ENCODE data around the gene CAVIN4.

The CAVIN4 gene

GRCh38 chr9:100586093-100586492, 8.2 kb downstream of the CAVIN4 start:
- TF ChIP-seq ZNF211 (tag by site-specific recombination; IDR thresholded peaks at IDR 0.05; ENCODE audit: low read depth) (no peak), ATF2 (tag by site-specific recombination; IDR thresholded peaks at IDR 0.05; ENCODE audit: low read depth) (no peak), CTCF (tag by site-specific recombination; IDR thresholded peaks at IDR 0.05) (no peak), ZNF639 (tag by site-specific recombination; IDR thresholded peaks at IDR 0.05) (no peak)
- CTCF ChIA-PET = interaction anchor here (0.6 to 1.5 kb wide), 2 partner anchors 8 to 9 kb away, joined by 3 to 5 read pairs; partner anchors contain the start of gene CAVIN4
- H3K27ac ChIP-seq (ENCODE audit: extremely low read depth, low read depth, low read length) = no peak overlapping the region

GRCh38 chr9:100587375-100587774, 9.5 kb downstream of the CAVIN4 start:
- POLR2A ChIA-PET = interaction anchor here (0.6 to 0.7 kb wide), 2 partner anchors 160 to 182 kb away, joined by 3 read pairs; no protein-coding TSS in a partner anchor
- no peak overlapping the region for H3K27ac ChIP-seq (ENCODE audit: extremely low read depth, low read depth, low read length)

More at GRCh38 chr9:100586093-100586492, 8.2 kb downstream of the CAVIN4 start:
- POLR2A ChIA-PET = no interaction called here
- H3K4me3 ChIP-seq (ENCODE audit: low read depth, low read length) = no peak overlapping the region
- peaks cover 0 to 20% of the 10 kb centered on the region in 2 experiments; a peak in 1 of 3 replicates for H3K36me3 ChIP-seq (ENCODE audit: control insufficient read depth in 2 of 2, insufficient read depth in 1 of 2, low read length in 2 of 2)
- no peaks in the 10 kb centered on the region for H3K9me3 ChIP-seq (ENCODE audit: control insufficient read depth, insufficient read depth, low read depth, low read length)
- H3K4me1 ChIP-seq (ENCODE audit: control insufficient read depth, insufficient read depth, low read length) = no peaks in the 10 kb centered on the region

GRCh38 chr9:100589582-100589981, 11.7 kb downstream of the CAVIN4 start:
- Histone ChIP-seq H3K9me3 (ENCODE audit: control insufficient read depth, insufficient read depth, low read depth, low read length) (no peaks in the 10 kb centered on the region), H3K4me3 (ENCODE audit: low read depth, low read length) (no peak overlapping the region), H3K36me3 (ENCODE audit: control insufficient read depth in 2 of 2, insufficient read depth in 1 of 2, low read length in 2 of 2) (peaks cover 0 to 18% of the 10 kb centered on the region in 2 experiments; a peak in 1 of 3 replicates), H3K27ac (ENCODE audit: extremely low read depth, low read depth, low read length) (no peak overlapping the region), H3K4me1 (ENCODE audit: control insufficient read depth, insufficient read depth, low read length) (no peaks in the 10 kb centered on the region)
- POLR2A ChIA-PET = no interaction called here
- TF ChIP-seq ZNF596 (tag by site-specific recombination; IDR thresholded peaks at IDR 0.05) = no peak
- no peak for TF ChIP-seq KLF16 (tag by site-specific recombination; IDR thresholded peaks at IDR 0.05)
- TF ChIP-seq ZNF677 (tag by site-specific recombination; IDR thresholded peaks at IDR 0.05) = no peak
- TF ChIP-seq ZNF600 (tag by site-specific recombination; IDR thresholded peaks at IDR 0.05) = no peak
- TF ChIP-seq ZNF701 (tag by site-specific recombination; IDR thresholded peaks at IDR 0.05) = no peak
- CTCF ChIA-PET = interaction anchor here (1.1 to 3.0 kb wide), 3 partner anchors 12 to 372 kb away, joined by 3 to 12 read pairs (median 6); no protein-coding TSS in a partner anchor

More at GRCh38 chr9:100587375-100587774, 9.5 kb downstream of the CAVIN4 start:
- CTCF ChIA-PET = interaction anchor here (1.2 kb wide), 1 partner anchor 262 kb away, joined by 3 read pairs; no protein-coding TSS in a partner anchor
- Histone ChIP-seq H3K36me3 (ENCODE audit: control insufficient read depth in 2 of 2, insufficient read depth in 1 of 2, low read length in 2 of 2) (peaks cover 0 to 18% of the 10 kb centered on the region in 2 experiments; a peak in 1 of 3 replicates), H3K4me1 (ENCODE audit: control insufficient read depth, insufficient read depth, low read length) (no peaks in the 10 kb centered on the region), H3K4me3 (ENCODE audit: low read depth, low read length) (no peak overlapping the region), H3K9me3 (ENCODE audit: control insufficient read depth, insufficient read depth, low read depth, low read length) (no peaks in the 10 kb centered on the region)
- TF ChIP-seq ZNF558 (tag by site-specific recombination; IDR thresholded peaks at IDR 0.05) (no peak), ZNF24 (tag by site-specific recombination; IDR thresholded peaks at IDR 0.05) (no peak), ZNF571 (tag by site-specific recombination; IDR thresholded peaks at IDR 0.05) (no peak), ZNF48 (tag by site-specific recombination; IDR thresholded peaks at IDR 0.05) (no peak), ZNF426 (tag by site-specific recombination; IDR thresholded peaks at IDR 0.05) (no peak), ZFP69B (tag by site-specific recombination; IDR thresholded peaks at IDR 0.05) (no peak), KLF10 (tag by site-specific recombination; IDR thresholded peaks at IDR 0.05) (no peak)
